Cardiac fibroblast (primary cell): Measurements from ENCODE around the gene OSBPL1A.

Source experiments
- DNase-seq, 2 donors: peaks; one replicate each; pipeline versions ENCODE4 v3.0.0 to v3.0.0-alpha.2; 2010; ENCODE audit warnings: low read depth in 2 of 2
- H3K4me3 ChIP-seq, 2 donors: replicated peaks in 1 of 2; 1 replicate in 1 of 2; 2 replicates in 1 of 2; pipeline ENCODE4 v1.5.1; 2011; ENCODE audit warnings: low read depth in 2 of 2, low read length in 2 of 2, mild to moderate bottlenecking in 2 of 2, moderate library complexity in 1 of 2
- TF ChIP-seq, protein P1 (sequence below): IDR thresholded peaks from one replicate; pipeline ENCODE4 v1.5.1; 2011; ENCODE audit warnings: low read depth, mild to moderate bottlenecking, low read length, inconsistent platforms

The OSBPL1A gene

GRCh38 chr18:24420551-24420950 is 22.9 kb upstream of the OSBPL1A start:
- TF ChIP-seq, protein P1, sequence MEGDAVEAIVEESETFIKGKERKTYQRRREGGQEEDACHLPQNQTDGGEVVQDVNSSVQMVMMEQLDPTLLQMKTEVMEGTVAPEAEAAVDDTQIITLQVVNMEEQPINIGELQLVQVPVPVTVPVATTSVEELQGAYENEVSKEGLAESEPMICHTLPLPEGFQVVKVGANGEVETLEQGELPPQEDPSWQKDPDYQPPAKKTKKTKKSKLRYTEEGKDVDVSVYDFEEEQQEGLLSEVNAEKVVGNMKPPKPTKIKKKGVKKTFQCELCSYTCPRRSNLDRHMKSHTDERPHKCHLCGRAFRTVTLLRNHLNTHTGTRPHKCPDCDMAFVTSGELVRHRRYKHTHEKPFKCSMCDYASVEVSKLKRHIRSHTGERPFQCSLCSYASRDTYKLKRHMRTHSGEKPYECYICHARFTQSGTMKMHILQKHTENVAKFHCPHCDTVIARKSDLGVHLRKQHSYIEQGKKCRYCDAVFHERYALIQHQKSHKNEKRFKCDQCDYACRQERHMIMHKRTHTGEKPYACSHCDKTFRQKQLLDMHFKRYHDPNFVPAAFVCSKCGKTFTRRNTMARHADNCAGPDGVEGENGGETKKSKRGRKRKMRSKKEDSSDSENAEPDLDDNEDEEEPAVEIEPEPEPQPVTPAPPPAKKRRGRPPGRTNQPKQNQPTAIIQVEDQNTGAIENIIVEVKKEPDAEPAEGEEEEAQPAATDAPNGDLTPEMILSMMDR, result no peak
- no peak overlapping the region for H3K4me3 ChIP-seq
- no peak for DNase-seq

DNA sequence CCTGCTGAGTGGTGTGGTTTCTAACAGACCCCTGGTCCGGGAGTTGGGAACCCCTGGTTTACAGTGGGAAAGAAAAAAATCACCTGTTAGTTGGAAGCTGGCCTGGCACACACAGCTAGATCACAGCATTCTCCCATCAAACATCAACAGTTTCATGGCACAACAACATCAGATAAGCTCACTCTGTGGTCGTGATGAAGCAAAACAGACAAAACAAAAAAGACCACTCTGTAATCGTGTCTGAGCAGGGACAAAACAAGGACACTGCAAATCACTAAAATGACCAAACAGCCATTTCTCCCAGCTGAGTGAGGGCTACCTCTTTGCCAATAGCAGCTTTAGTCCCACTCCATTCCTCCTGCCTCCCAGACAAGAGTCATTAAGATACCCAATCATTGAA is 19.9 kb upstream of the OSBPL1A start:
- no peak for DNase-seq
- no peak overlapping the region for H3K4me3 ChIP-seq
- TF ChIP-seq, protein P1, result no peak

DNA sequence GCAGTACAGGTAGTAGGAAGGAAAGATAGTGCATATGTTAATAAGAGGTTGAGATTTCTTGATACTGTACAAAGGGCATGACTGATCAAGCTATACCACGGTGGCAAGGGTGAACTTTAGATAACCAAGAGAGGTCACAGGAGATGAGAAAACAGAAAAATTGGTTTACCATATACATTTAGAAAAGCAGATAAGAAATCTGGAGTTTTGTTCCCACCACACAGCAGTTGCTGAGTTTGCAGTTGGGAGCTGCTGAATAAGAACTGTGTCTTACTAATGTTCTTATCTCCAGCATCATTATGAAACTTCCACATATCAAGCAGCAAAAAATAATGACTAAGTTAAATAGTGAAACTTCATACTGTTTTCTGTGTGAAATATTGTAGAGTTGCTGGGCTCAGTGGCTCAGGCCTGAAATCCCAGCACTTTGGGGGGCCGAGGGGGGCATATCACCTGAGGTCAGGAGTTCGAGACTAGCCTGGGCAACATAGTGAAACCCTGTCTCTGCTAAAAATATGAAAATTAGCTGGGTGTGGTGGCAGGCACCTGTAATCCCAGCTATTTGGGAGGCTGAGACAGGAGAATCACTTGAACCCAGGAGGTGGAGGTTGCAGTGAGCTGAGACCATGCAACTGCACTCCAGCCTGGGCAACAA is 16.9 kb upstream of the OSBPL1A start:
- no peak for DNase-seq
- TF ChIP-seq, protein P1, result no peak

DNA sequence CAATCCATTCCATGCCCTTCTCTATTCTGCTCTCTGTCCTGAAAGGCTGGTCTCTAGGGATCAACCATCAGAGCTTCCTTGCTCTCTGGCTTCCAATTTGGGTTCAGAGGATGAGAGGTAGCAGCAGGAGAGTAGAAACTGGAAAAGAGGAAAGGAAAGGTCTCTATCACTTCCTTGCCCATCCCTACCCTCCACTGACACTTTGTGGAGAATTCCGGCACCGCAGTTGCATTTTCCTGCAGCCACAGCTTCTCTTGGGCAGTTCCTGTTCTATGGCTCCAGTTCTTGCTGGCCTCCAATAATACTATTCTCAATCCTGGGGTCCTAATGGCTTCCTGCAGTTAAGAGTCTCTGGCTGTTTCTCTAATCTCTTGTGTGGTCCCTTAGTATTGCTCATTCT is 15.5 kb upstream of the OSBPL1A start:
- TF ChIP-seq, protein P1, result peak; percentile 28
- H3K4me3 ChIP-seq, result no peak overlapping the region
- no peak for DNase-seq

More for the DNA sequence above, 16.9 kb upstream of the OSBPL1A start:
- H3K4me3 ChIP-seq, result no peak overlapping the region

GRCh38 chr18:24408496-24408895 is 10.9 kb upstream of the OSBPL1A start:
- TF ChIP-seq, protein P1, result no peak
- DNase-seq, result no peak
- no peak overlapping the region for H3K4me3 ChIP-seq

DNA sequence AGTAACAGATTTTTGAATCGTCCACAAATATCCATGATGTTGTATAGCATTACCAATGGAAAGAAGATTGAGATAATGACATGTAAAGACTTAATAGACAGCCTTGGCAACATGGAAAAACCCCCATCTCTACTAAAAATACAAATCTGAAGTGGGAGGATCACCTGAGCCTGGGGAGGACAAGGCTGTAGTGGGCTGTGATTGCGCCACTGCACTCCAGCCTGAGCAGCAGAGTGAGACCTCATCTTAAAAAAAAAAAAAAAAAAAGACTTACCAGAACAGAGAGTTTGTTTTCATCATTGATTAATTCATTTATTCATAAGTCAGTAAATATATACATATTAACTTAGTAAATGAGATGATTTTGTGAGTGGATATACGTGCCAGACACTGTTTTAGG is 7.0 kb upstream of the OSBPL1A start:
- DNase-seq, result no peak
- no peak overlapping the region for H3K4me3 ChIP-seq
- TF ChIP-seq, protein P1, result no peak

DNA sequence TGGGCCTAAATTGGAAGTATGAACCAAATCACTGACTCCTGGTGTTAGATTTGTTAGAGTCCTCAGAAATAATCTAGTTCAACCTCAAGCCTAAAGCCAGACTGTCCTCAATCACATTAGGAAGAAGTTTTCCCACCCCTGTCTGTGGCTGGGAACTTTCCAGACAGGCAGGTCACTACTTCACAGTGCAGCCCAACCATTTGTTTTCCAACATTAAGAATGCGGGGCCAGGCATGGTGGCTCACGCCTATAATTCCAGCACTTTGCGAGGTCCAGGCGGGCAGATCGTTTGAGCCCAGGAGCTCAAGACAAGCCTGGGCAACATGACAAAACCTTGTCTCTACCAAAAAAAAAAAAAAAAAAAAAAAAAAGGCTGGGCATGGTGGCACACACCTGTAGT is 5.5 kb upstream of the OSBPL1A start:
- DNase-seq, result no peak
- H3K4me3 ChIP-seq, result no peak overlapping the region
- TF ChIP-seq, protein P1, result no peak
